HG02885 (cell line): ENCODE data around the gene MRPS31.

Source experiments
- ATAC-seq: cut with Tn5 transposase; IDR thresholded peaks from one replicate; pipeline ENCODE4 v1.9.1; 2021; ENCODE audit warnings: mild to moderate bottlenecking; ENCODE audit not compliant: unreplicated experiment, poor library complexity

MRPS31 gene

GRCh38 chr13:40770934-40771618 is at the start of gene MRPS31:
MRPS31 (minus strand) TSS chr13:40771190; CDS start chr13:40771136, 54 bp downstream.
- peak; percentile 98 for ATAC-seq

GRCh38 chr13:40819797-40820315 is 48.9 kb upstream of the MRPS31 start:
- no peak for ATAC-seq

GRCh38 chr13:40818926-40819325 is 47.9 kb upstream of the MRPS31 start:
- peak; percentile 51 for ATAC-seq

DNA sequence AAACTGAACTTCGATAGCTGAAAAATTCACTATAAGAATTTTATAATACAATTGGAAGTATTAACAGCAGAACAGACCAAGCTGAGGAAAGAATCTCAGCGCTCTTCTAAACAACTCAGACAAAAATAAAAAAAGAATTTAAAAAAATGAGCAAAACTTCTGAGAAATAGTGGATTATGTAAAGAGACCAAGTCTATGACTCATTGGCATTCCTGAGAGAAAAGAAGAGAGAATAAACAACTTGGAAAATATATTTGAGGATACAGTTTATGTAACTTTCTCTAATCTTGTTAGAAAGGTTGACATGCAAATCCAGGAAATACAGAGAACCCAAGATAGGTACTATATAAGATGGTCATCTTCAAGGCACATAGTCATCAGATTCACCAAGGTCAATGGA is 43.8 kb upstream of the MRPS31 start:
- no peak for ATAC-seq

DNA sequence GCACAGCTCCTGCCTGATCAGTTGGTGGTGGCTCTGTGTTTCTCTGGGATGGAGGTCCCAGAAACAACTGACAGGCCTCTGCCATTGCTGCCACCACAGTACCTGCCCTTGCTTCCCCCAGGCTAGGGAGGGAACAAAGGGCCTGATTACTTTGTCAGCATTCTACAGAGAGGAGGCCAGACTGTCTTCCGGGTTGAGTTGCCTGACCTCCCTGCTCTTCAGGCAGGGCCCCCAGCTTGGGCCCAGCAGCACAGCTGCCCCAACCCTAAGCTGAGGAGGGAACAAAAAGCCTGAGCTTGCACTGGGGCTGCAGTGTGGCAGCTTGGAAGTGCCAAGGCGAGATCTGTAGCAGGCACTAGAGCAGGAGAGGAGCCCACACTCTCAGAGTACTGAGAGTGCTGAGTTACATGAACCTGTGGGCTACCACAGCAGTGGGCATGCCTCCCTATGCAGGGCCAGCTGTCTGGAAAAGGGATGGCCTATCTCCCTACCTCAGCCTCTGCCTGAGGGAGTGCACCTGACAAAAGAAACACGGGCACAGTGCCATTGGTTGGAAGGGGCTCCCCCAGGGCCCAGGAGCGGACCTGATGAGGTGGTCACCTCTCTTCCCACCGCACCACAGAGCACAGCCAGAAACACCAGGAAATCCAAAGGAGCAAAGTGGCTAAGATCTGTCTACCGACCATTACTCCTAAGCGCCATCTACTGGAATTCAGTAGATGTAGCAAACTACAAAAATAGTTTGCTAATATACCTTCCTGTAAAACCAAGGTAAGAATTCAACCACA is 42.9 kb upstream of the MRPS31 start:
- ATAC-seq: peak; percentile 62

DNA sequence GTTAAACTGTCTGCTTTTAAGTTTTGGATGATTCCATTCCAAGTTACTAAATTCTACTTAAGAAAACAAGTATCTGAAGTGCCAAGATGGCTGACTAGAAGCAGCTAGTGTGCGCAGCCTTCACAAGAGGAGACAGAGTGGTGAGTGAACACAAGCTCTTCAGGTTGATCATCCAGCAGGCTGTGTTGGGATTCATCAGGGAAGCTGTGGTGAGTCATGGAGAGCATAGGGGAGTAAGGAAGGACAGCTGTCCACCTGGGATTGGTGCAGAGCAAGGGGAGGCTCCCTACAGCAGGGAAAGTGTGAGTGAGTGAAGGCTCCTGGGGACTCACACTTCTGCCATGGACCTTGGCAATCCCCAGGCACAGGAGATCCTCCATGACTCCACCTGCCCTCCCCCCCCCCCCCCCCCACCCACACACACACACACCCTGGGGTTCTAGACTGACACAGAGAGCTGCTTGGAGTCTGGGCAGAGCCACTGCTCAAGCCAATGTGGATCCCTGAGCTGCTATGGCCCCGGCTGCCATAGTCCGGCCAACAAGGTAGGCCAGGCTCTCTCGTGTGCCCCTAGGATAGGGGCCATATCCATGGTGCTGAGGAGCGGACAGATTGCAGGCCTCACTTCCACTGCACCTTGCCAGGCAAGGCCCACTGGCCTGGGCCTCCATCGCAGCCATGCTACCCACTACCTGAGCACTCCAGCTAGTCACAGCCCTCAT is 41.9 kb upstream of the MRPS31 start:
- ATAC-seq: no peak

- ATAC-seq: no peak
Observed at GRCh38 chr13:40812102-40812501, 41.1 kb upstream of the MRPS31 start.

DNA sequence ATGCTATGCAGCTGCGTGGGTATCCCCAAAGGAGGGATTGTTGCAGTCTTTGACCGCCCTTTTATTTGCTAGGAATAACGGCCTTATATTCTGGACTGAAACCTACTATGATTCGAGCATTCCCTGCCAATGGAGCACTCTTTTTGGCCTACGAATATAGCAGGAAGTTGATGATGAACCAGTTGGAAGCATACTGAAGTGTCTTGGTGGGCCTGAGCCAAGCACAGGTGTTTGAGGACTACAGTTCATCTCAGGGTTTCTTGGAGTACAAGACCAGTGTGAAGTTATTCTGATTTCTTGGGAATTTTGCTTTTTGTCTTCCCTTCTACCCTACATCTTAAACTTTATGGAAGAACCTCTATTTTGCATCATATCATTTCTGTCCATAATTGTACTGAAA is 38.5 kb upstream of the MRPS31 start:
- no peak for ATAC-seq

DNA sequence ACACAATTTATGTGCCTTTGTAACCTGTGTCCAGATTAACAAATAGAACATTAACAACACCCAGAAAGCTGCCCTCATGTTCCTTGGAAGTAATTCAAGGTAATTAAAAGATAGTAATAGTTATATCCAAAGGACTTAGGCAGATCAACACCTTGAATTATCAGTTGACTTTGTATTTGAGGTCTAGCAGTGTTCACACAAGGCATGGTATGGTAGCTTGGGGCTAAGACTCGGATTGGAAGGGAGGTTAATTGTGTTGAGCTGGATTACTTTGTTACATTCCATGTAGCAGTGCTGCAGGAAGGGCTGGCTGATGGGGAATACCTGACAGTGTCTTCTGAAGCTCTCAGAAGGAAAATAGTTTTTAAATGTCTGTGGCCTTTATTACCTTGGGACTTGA is 35.3 kb upstream of the MRPS31 start:
- no peak for ATAC-seq

DNA sequence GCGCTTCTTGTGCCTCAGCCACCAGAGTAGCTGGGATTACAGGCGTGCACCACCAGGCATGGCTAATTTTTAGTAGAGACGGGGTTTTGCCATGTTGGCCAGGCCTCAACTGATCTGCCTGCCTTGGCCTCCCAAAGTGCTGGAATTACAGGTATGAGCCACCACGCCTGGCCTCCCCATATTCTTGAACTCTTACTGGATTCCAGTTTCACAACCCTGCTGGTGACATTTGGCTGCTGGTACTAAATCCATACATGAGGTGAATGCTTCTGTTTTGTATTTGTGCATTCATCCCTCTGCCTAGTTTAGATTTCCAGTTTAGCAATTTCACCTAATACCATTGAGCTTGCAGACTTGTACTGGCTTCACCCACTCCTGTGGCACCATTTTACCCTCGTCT is 32.3 kb upstream of the MRPS31 start:
- no peak for ATAC-seq

GRCh38 chr13:40801255-40802217 is 30.5 kb upstream of the MRPS31 start:
- no peak for ATAC-seq

DNA sequence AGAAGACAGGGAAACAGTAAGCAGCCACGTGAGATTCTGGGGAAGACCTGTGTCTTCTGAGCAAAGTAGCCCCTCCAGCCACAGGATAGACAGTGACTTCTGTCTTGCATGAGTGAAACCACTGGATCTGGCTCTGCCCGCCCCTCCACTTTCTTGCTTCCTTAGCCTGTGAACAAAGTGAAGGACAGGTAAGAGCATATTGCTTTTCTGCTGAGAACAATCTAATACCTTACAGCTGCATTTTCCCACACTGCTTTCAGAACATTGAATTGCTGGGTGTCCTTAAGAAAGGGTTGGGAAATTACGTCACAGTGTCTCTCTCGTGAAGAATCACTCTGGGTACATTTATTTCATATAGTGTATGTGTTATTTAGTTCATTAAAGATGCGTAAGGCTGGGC is 29.6 kb upstream of the MRPS31 start:
- no peak for ATAC-seq

- no peak for ATAC-seq
Observed at GRCh38 chr13:40799508-40799907, 28.5 kb upstream of the MRPS31 start.

DNA sequence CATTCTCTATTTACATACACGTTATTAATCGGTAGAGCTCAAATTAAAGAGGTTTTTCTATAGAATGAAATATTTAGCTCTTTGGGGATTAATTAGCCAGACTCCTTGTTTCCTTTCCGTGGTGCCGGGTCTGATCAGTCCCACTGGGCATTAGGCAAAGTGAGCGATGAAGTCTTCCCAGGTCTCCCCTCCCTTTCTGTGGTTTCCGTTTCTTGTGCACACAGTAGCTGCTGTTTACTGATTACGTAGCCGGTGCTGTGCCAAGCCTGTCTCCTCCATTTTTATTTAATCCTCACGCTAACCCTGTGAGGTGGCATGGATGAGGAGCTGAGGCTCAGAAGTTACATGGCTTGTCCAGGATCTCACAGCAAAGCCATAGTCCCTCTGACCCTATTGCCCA is 27.4 kb upstream of the MRPS31 start:
- no peak for ATAC-seq

GRCh38 chr13:40796649-40797048 is 25.7 kb upstream of the MRPS31 start:
- ATAC-seq: no peak

- ATAC-seq: no peak
Observed at GRCh38 chr13:40794414-40795368, 23.7 kb upstream of the MRPS31 start.

- no peak for ATAC-seq
Observed at GRCh38 chr13:40793339-40793738, 22.3 kb upstream of the MRPS31 start.

- peak; percentile 42 for ATAC-seq
Observed at GRCh38 chr13:40792284-40793051, 21.5 kb upstream of the MRPS31 start.
